Liver (tissue), 9 donors: ENCODE measurements around the gene TRIM15. TPM values are rescaled to one million over a fixed set of nuclear protein-coding genes. Genes with fewer than 3 reads are reported as not detected.
"Not testable (repeated sequence)": the region's sequence is repeated elsewhere in the genome, so short reads cannot be mapped to it uniquely, and the experiment has no call there.

Source experiments
- DNase-seq: peaks from one replicate; pipeline ENCODE4 v3.0.0-alpha.2; 2017; ENCODE audit warnings: low spot score
- H3K27ac ChIP-seq, 2 donors: one replicate each; pipeline ENCODE4 v1.7.0; 2013; ENCODE audit warnings: inconsistent platforms in 2 of 2, low read length in 2 of 2, control low read depth in 1 of 2, low read depth in 1 of 2, mild to moderate bottlenecking in 1 of 2
- H3K27me3 ChIP-seq, 4 donors: one replicate each; pipeline versions ENCODE4 v1.6.1 to v1.7.0; 2013; ENCODE audit warnings: low read length in 3 of 4, inconsistent platforms in 1 of 4, mild to moderate bottlenecking in 1 of 4, moderate library complexity in 1 of 4; ENCODE audit not compliant: control insufficient read depth in 4 of 4, insufficient read depth in 4 of 4
- H3K36me3 ChIP-seq, 4 donors: one replicate each; pipeline versions ENCODE4 v1.6.1 to v1.7.0; 2013; ENCODE audit warnings: low read length in 3 of 4, mild to moderate bottlenecking in 3 of 4, low read depth in 1 of 4, moderate library complexity in 1 of 4; ENCODE audit not compliant: control insufficient read depth in 4 of 4, insufficient read depth in 3 of 4
- H3K4me1 ChIP-seq, 4 donors: one replicate each; pipeline versions ENCODE4 v1.6.1 to v1.7.0; 2013; ENCODE audit warnings: low read length in 3 of 4, mild to moderate bottlenecking in 3 of 4, moderate library complexity in 1 of 4; ENCODE audit not compliant: control insufficient read depth in 4 of 4, insufficient read depth in 4 of 4
- H3K4me3 ChIP-seq, 3 donors: one replicate each; pipeline versions ENCODE4 v1.6.1 to v1.7.0; 2013; ENCODE audit warnings: low read length in 3 of 3, control low read depth in 1 of 3, low read depth in 1 of 3, mild to moderate bottlenecking in 1 of 3
- H3K9ac ChIP-seq, 2 donors: one replicate each; pipeline ENCODE4 v1.7.0; 2013; ENCODE audit warnings: low read length in 2 of 2, mild to moderate bottlenecking in 2 of 2, moderate library complexity in 2 of 2, control low read depth in 1 of 2, low read depth in 1 of 2
- H3K9me3 ChIP-seq, 4 donors: one replicate each; pipeline versions ENCODE4 v1.6.1 to v1.7.0; 2013; ENCODE audit warnings: low read length in 3 of 4; ENCODE audit not compliant: control insufficient read depth in 4 of 4
- EGR1 ChIP-seq, 2 donors: IDR thresholded peaks; 2 replicates each; pipeline ENCODE4 v1.6.1; 2016 to 2018; ENCODE audit warnings: antibody characterized with exemption in 2 of 2, low read depth in 2 of 2
- FOXA1 ChIP-seq: IDR thresholded peaks from 2 replicates; pipeline ENCODE4 v1.6.1; 2016; ENCODE audit warnings: antibody characterized with exemption
- FOXA2 ChIP-seq: IDR thresholded peaks from 2 replicates; pipeline ENCODE4 v1.6.1; 2016; ENCODE audit warnings: antibody characterized with exemption
- GABPA ChIP-seq, 2 donors: IDR thresholded peaks in 1 of 2; conservative IDR thresholded peaks in 1 of 2; 2 replicates each; pipeline ENCODE4 v1.6.1; 2016; ENCODE audit warnings: antibody characterized with exemption in 2 of 2, mild to moderate bottlenecking in 1 of 2, moderate library complexity in 1 of 2
- HNF4A ChIP-seq, 2 donors: conservative IDR thresholded peaks; 2 replicates each; pipeline ENCODE4 v1.6.1; 2016; ENCODE audit warnings: antibody characterized with exemption in 2 of 2, mild to moderate bottlenecking in 2 of 2
- HNF4G ChIP-seq: IDR thresholded peaks from 2 replicates; pipeline ENCODE4 v1.6.1; 2016; ENCODE audit warnings: antibody characterized with exemption
- JUND ChIP-seq, 2 donors: IDR thresholded peaks; 2 replicates each; pipeline ENCODE4 v1.6.1; 2016; ENCODE audit warnings: antibody characterized with exemption in 2 of 2
- NR2F2 ChIP-seq: IDR thresholded peaks from 2 replicates; pipeline ENCODE4 v1.6.1; 2016; ENCODE audit warnings: antibody characterized with exemption
- RAD21 ChIP-seq, 2 donors: IDR thresholded peaks; 2 replicates each; pipeline ENCODE4 v1.6.1; 2016; ENCODE audit warnings: antibody characterized with exemption in 2 of 2, mild to moderate bottlenecking in 2 of 2
- RXRA ChIP-seq, 2 donors: IDR thresholded peaks; 2 replicates each; pipeline ENCODE4 v1.6.1; 2017 to 2018; ENCODE audit warnings: antibody characterized with exemption in 2 of 2, mild to moderate bottlenecking in 1 of 2
- SP1 ChIP-seq: IDR thresholded peaks from 2 replicates; pipeline ENCODE4 v1.6.1; 2018; ENCODE audit warnings: antibody characterized with exemption, mild to moderate bottlenecking
- TAF1 ChIP-seq: conservative IDR thresholded peaks from 2 replicates; pipeline ENCODE4 v1.6.1; 2016; ENCODE audit warnings: antibody characterized with exemption, mild to moderate bottlenecking
- WGBS: extraction: QIAGEN DNeasy Blood & Tissue Kit; methylation state at CpG from one replicate; pipeline ENCODE4 v1.1.7; 2013; 5-methylcytosine and 5-hydroxymethylcytosine counted together
- polyA plus RNA-seq, 2 donors: library from polyadenylated mRNA; stranded (reverse) in 1 of 2; unstranded in 1 of 2; fragments of 200-250 nt in 1 of 2; fragments of >200 nt in 1 of 2; fragmentation: Nextera tagmentation in 1 of 2; extraction: Ambion mirVana in 1 of 2; gene quantifications; one replicate each; pipeline versions ENCODE4 v1.2.1 to v1.2.3, GENCODE V29; 2013 to 2015
- total RNA-seq, 2 donors: library from RNA; depleted of rRNA; stranded (reverse); fragments of >200 nt; gene quantifications; one replicate each; pipeline ENCODE4 v1.2.3, GENCODE V29; 2014
- TF ChIP-seq, protein P1 (sequence below): IDR thresholded peaks from 2 replicates; pipeline ENCODE4 v1.6.1; 2016; ENCODE audit warnings: antibody characterized with exemption, mild to moderate bottlenecking
- TF ChIP-seq, protein P2 (sequence below): fragments of 150-350 bp; IDR thresholded peaks from 2 replicates; pipeline ENCODE4 v1.5.1; 2017; ENCODE audit warnings: improper control_type of control experiment, low read depth, low read length; ENCODE audit not compliant: missing input control
- TF ChIP-seq, protein P3 (sequence below): IDR thresholded peaks from 2 replicates; pipeline ENCODE4 v1.6.1; 2016; ENCODE audit warnings: antibody characterized with exemption
- TF ChIP-seq, protein P4 (sequence below): IDR thresholded peaks from 2 replicates; pipeline ENCODE4 v1.6.1; 2016; ENCODE audit warnings: antibody characterized with exemption
- TF ChIP-seq, protein P5 (sequence below): IDR thresholded peaks from 2 replicates; pipeline ENCODE4 v1.6.1; 2016; ENCODE audit warnings: antibody characterized with exemption
- donor health status: healthy.
- donor health status: healthy.
- donor health status: healthy.
- donor health status: healthy.
- donor health status: healthy.

TRIM15 gene
- total and polyA plus RNA-seq, 4 donors, result 1.6 to 2.8 (median 1.9) TPM

DNA sequence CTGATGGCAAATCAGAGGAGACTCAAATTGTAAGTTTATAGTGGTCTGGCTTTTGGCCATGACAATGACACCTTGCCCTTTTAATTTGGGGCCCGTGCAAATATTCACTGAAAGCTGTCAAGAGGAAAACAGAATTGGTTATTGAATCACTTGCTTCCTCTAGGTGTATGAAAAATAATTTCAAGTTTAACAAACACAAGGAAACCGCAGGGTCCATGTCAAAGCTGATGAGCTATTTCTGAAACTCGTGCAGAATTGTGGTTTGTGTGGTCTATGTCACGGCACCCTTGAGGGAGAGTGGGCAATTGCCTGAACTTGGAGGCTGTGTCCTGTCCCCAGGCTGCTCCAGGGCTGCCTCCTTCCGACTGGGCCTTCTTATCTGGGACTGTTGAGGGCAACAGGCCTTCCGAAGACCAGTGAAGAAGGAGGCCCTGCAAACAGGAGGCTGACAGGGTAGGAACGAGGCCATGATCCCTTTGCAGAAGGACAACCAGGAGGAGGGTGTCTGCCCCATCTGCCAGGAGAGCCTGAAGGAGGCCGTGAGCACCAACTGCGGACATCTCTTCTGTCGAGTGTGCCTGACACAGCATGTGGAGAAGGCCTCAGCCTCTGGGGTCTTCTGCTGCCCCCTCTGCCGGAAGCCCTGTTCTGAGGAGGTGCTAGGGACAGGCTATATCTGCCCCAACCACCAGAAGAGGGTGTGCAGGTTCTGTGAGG lies 26.6 kb upstream of the TRIM15 start:
- H3K36me3 ChIP-seq, result no peaks in the 10 kb centered on the region
- WGBS, result 79% methylated on average over 11 of the region's 11 CpGs
- H3K27me3 ChIP-seq, result peaks cover 0 to 12% (median 0%) of the 10 kb centered on the region in 4 donors
- H3K4me3 ChIP-seq, result no peak overlapping the region
- TF ChIP-seq, protein P1, sequence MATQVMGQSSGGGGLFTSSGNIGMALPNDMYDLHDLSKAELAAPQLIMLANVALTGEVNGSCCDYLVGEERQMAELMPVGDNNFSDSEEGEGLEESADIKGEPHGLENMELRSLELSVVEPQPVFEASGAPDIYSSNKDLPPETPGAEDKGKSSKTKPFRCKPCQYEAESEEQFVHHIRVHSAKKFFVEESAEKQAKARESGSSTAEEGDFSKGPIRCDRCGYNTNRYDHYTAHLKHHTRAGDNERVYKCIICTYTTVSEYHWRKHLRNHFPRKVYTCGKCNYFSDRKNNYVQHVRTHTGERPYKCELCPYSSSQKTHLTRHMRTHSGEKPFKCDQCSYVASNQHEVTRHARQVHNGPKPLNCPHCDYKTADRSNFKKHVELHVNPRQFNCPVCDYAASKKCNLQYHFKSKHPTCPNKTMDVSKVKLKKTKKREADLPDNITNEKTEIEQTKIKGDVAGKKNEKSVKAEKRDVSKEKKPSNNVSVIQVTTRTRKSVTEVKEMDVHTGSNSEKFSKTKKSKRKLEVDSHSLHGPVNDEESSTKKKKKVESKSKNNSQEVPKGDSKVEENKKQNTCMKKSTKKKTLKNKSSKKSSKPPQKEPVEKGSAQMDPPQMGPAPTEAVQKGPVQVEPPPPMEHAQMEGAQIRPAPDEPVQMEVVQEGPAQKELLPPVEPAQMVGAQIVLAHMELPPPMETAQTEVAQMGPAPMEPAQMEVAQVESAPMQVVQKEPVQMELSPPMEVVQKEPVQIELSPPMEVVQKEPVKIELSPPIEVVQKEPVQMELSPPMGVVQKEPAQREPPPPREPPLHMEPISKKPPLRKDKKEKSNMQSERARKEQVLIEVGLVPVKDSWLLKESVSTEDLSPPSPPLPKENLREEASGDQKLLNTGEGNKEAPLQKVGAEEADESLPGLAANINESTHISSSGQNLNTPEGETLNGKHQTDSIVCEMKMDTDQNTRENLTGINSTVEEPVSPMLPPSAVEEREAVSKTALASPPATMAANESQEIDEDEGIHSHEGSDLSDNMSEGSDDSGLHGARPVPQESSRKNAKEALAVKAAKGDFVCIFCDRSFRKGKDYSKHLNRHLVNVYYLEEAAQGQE, result no peak
- TF ChIP-seq NR2F2, result no peak
- H3K27ac ChIP-seq, result no peak overlapping the region
- DNase-seq, result no peak
- H3K4me1 ChIP-seq, result no peaks in the 10 kb centered on the region
- H3K9me3 ChIP-seq, result no peaks in the 10 kb centered on the region
- no peak overlapping the region for H3K9ac ChIP-seq

DNA sequence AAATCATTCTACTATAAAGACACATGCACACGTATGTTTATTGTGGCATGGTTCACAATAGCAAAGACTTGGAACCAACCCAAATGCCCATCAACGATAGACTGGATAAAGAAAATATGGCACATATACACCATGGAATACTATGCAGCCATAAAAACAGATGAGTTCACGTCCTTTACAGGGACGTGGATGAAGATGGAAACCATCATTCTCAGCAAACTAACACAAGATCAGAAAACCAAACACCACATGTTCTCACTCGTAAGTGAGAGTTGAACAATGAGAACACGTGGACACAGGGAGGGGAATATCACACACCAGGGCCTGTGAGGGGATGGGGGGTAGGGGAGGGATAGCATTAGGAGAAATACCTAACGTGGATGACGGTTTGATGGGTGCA lies 23.1 kb upstream of the TRIM15 start:
- H3K4me3 ChIP-seq, H3K9me3 ChIP-seq, H3K36me3 ChIP-seq, H3K4me1 ChIP-seq, H3K9ac ChIP-seq, DNase-seq, H3K27ac ChIP-seq: not testable (repeated sequence)
- H3K27me3 ChIP-seq, result peaks cover 0 to 12% (median 0%) of the 10 kb centered on the region in 4 donors
- 83% methylated on average over 8 of the region's 8 CpGs for WGBS

DNA sequence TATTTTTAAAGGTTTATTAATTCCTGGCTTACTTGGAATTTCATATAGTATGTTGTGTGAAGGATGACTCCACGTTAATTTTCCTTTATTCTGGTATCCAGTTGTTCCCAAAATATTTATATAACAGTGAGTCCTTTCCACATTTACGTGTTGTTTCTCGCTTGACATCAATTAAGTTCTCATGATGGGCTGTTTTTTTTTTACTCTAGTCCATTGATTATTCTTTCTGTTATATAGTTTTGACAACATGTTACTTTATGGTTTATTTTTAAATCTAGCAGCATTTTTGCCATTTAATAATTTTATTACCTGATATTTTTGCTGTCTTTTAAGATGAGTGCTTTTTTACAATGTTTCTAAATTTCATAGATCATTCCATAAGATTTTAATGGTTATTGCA lies 20.7 kb upstream of the TRIM15 start:
- no peaks in the 10 kb centered on the region for H3K36me3 ChIP-seq
- no peak overlapping the region for H3K9ac ChIP-seq
- no peak for DNase-seq
- H3K4me1 ChIP-seq, result no peaks in the 10 kb centered on the region
- no peaks in the 10 kb centered on the region for H3K9me3 ChIP-seq
- H3K27ac ChIP-seq, result no peak overlapping the region
- 78% methylated on average over 3 of the region's 3 CpGs for WGBS
- H3K4me3 ChIP-seq, result no peak overlapping the region
- H3K27me3 ChIP-seq, result peaks cover 0 to 8% (median 0%) of the 10 kb centered on the region in 4 donors
- no peak for TF ChIP-seq JUND (IDR thresholded peaks at IDR 0.05)
- TF ChIP-seq GABPA (IDR thresholded peaks at IDR 0.05 in 1 of 2, conservative IDR thresholded peaks at IDR 0.05 in 1 of 2), result no peak
- TF ChIP-seq RAD21 (IDR thresholded peaks at IDR 0.05), result no peak
- TF ChIP-seq TAF1, result no peak
- TF ChIP-seq, protein P2, sequence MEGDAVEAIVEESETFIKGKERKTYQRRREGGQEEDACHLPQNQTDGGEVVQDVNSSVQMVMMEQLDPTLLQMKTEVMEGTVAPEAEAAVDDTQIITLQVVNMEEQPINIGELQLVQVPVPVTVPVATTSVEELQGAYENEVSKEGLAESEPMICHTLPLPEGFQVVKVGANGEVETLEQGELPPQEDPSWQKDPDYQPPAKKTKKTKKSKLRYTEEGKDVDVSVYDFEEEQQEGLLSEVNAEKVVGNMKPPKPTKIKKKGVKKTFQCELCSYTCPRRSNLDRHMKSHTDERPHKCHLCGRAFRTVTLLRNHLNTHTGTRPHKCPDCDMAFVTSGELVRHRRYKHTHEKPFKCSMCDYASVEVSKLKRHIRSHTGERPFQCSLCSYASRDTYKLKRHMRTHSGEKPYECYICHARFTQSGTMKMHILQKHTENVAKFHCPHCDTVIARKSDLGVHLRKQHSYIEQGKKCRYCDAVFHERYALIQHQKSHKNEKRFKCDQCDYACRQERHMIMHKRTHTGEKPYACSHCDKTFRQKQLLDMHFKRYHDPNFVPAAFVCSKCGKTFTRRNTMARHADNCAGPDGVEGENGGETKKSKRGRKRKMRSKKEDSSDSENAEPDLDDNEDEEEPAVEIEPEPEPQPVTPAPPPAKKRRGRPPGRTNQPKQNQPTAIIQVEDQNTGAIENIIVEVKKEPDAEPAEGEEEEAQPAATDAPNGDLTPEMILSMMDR, result no peak
- TF ChIP-seq, protein P3, sequence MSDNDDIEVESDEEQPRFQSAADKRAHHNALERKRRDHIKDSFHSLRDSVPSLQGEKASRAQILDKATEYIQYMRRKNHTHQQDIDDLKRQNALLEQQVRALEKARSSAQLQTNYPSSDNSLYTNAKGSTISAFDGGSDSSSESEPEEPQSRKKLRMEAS, result no peak
- TF ChIP-seq SP1, result no peak
- TF ChIP-seq, protein P4, sequence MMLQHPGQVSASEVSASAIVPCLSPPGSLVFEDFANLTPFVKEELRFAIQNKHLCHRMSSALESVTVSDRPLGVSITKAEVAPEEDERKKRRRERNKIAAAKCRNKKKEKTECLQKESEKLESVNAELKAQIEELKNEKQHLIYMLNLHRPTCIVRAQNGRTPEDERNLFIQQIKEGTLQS, result no peak
- TF ChIP-seq, protein P5, sequence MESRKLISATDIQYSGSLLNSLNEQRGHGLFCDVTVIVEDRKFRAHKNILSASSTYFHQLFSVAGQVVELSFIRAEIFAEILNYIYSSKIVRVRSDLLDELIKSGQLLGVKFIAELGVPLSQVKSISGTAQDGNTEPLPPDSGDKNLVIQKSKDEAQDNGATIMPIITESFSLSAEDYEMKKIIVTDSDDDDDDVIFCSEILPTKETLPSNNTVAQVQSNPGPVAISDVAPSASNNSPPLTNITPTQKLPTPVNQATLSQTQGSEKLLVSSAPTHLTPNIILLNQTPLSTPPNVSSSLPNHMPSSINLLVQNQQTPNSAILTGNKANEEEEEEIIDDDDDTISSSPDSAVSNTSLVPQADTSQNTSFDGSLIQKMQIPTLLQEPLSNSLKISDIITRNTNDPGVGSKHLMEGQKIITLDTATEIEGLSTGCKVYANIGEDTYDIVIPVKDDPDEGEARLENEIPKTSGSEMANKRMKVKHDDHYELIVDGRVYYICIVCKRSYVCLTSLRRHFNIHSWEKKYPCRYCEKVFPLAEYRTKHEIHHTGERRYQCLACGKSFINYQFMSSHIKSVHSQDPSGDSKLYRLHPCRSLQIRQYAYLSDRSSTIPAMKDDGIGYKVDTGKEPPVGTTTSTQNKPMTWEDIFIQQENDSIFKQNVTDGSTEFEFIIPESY, result no peak
- TF ChIP-seq HNF4G, result no peak
- no peak for TF ChIP-seq RXRA (IDR thresholded peaks at IDR 0.05)
- no peak for TF ChIP-seq HNF4A (conservative IDR thresholded peaks at IDR 0.05)
- TF ChIP-seq, protein P1, result no peak
- TF ChIP-seq FOXA1, result no peak
- TF ChIP-seq EGR1 (IDR thresholded peaks at IDR 0.05; ENCODE audit: low read depth in 2 of 2), result no peak
- TF ChIP-seq FOXA2, result no peak
